GM19438 (cell line): Measurements from ENCODE around the gene CD37.
"Not testable (repeated sequence)": the region's sequence is repeated elsewhere in the genome, so short reads cannot be mapped to it uniquely, and the experiment has no call there.

Source experiments
- ATAC-seq: cut with Tn5 transposase; IDR thresholded peaks from one replicate; pipeline ENCODE4 v1.9.1; 2021; ENCODE audit warnings: low read depth; ENCODE audit not compliant: unreplicated experiment

The CD37 gene

GRCh38 chr19:49373174-49373573, 38.0 kb downstream of the CD37 start:
- ATAC-seq, result not testable (repeated sequence)

GRCh38 chr19:49374665-49375434, 39.6 kb downstream of the CD37 start:
- no peak for ATAC-seq

- ATAC-seq, result no peak
Observed at GRCh38 chr19:49378512-49378911, 43.3 kb downstream of the CD37 start.

GRCh38 chr19:49380391-49380790, 45.2 kb downstream of the CD37 start:
- ATAC-seq, result no peak

- ATAC-seq, result no peak
Observed at GRCh38 chr19:49382639-49383038, 47.4 kb downstream of the CD37 start.

GRCh38 chr19:49383599-49383998, 48.4 kb downstream of the CD37 start:
- ATAC-seq, result no peak

- no peak for ATAC-seq
Observed at GRCh38 chr19:49387936-49388372, 52.7 kb downstream of the CD37 start, which contains the start of gene KASH5. TSS of gene KASH5 (plus strand) at chr19:49388249. CDS start at chr19:49390884, 2,635 bp downstream.

- ATAC-seq, result no peak
Observed at GRCh38 chr19:49389406-49389805, 54.2 kb downstream of the CD37 start.
